22Rv1 (cell line): Measurements from ENCODE around the gene TRIM29.

Experiments
- ZFX ChIP-seq: fragments of 450-650 bp; IDR thresholded peaks from 2 replicates; pipeline ENCODE4 v1.6.1; 2017; ENCODE audit warnings: antibody characterized with exemption, borderline replicate concordance
- TF ChIP-seq, protein P1 (sequence below): fragments of 450-650 bp; IDR thresholded peaks from 2 replicates; pipeline ENCODE4 v1.5.1; 2017; ENCODE audit warnings: mild to moderate bottlenecking

DNA sequence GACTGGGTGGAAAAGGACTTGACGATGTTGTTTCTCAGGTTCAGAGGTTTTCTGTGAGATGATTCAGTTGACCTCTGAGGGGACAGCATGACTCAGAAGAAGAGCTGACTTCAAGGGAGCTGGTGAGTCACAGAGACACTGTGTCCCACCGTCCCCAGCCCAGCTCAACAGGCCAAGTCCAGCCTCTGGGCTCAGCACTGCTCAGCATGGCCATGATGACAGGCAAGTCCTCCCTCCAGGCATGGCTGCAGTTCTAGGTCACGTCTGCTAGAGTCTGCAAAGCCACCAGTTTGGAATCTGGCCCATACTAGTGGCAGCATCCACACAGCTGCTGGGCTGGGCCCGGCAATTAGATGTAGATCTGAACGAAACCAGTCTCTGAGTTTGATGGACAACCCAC lies 12.9 kb downstream of the TRIM29 start:
- TF ChIP-seq, protein P1, sequence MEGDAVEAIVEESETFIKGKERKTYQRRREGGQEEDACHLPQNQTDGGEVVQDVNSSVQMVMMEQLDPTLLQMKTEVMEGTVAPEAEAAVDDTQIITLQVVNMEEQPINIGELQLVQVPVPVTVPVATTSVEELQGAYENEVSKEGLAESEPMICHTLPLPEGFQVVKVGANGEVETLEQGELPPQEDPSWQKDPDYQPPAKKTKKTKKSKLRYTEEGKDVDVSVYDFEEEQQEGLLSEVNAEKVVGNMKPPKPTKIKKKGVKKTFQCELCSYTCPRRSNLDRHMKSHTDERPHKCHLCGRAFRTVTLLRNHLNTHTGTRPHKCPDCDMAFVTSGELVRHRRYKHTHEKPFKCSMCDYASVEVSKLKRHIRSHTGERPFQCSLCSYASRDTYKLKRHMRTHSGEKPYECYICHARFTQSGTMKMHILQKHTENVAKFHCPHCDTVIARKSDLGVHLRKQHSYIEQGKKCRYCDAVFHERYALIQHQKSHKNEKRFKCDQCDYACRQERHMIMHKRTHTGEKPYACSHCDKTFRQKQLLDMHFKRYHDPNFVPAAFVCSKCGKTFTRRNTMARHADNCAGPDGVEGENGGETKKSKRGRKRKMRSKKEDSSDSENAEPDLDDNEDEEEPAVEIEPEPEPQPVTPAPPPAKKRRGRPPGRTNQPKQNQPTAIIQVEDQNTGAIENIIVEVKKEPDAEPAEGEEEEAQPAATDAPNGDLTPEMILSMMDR: no peak
- no peak for TF ChIP-seq ZFX
